WTC11 (cell line): ENCODE measurements around the gene NSMCE3. TPM values are rescaled to one million over a fixed set of nuclear protein-coding genes. Genes with fewer than 3 reads are reported as not detected.

Experiments used
- ATAC-seq: fragments of 200-7000 bp; cut with Tn5 transposase; 2 replicates; pipeline ENCODE4 v1.10.0; 2021; ENCODE audit warnings: mild to moderate bottlenecking, moderate library complexity
- CTCF ChIA-PET: fragments of 300-600 bp; sonication (Branson Sonifier 250); formaldehyde crosslinking; loops from one replicate; lab custom pipeline; 2021; ENCODE audit warnings: antibody characterized with exemption; lab: Charles Lee
- POLR2A ChIA-PET: fragments of 350-600 bp; sonication (Branson Sonifier 250); formaldehyde crosslinking; loops from one replicate; lab custom pipeline; 2021; ENCODE audit warnings: antibody characterized with exemption; lab: Charles Lee
- DNase-seq: peaks from one replicate; pipeline ENCODE4 v3.0.0; 2021; ENCODE audit warnings: low spot score
- H3K27ac Mint-ChIP-seq: 2 replicates; pipeline ENCODE4 v1.8.0; 2021; ENCODE audit warnings: mixed read lengths
- H3K27me3 Mint-ChIP-seq: 2 replicates; pipeline ENCODE4 v1.8.0; 2021; ENCODE audit warnings: low read depth, mild to moderate bottlenecking, moderate library complexity, mixed read lengths
- H3K36me3 Mint-ChIP-seq: 2 replicates; pipeline ENCODE4 v1.8.0; 2021; ENCODE audit warnings: mixed read lengths
- H3K4me1 Mint-ChIP-seq: 2 replicates; pipeline ENCODE4 v1.8.0; 2022; ENCODE audit warnings: mixed read lengths
- H3K4me3 Mint-ChIP-seq: 2 replicates; pipeline ENCODE4 v1.8.0; 2021; ENCODE audit warnings: mild to moderate bottlenecking, moderate library complexity, mixed read lengths
- H3K9me3 Mint-ChIP-seq: 2 replicates; pipeline ENCODE4 v1.8.0; 2021; ENCODE audit warnings: mixed read lengths
- ATF1 ChIP-seq: sonication (generic); formaldehyde crosslinking; IDR thresholded peaks from 2 replicates; pipeline ENCODE4 v1.8.1; 2023; ENCODE audit warnings: mild to moderate bottlenecking, moderate library complexity, missing genetic modification reagents
- ATF2 ChIP-seq: sonication (generic); formaldehyde crosslinking; IDR thresholded peaks from 2 replicates; pipeline ENCODE4 v1.8.1; 2022; ENCODE audit warnings: low read depth, missing genetic modification reagents, borderline replicate concordance
- ATF6 ChIP-seq: sonication (generic); formaldehyde crosslinking; IDR thresholded peaks from 2 replicates; pipeline ENCODE4 v1.8.1; 2023; ENCODE audit warnings: mild to moderate bottlenecking, missing genetic modification reagents
- CBFB ChIP-seq: sonication (generic); formaldehyde crosslinking; IDR thresholded peaks from 2 replicates; pipeline ENCODE4 v1.8.1; 2022; ENCODE audit warnings: mild to moderate bottlenecking, low read depth, missing genetic modification reagents
- CREB1 ChIP-seq: sonication (generic); formaldehyde crosslinking; IDR thresholded peaks from 2 replicates; pipeline ENCODE4 v1.8.0; 2023; ENCODE audit warnings: mild to moderate bottlenecking, missing genetic modification reagents
- GRHL2 ChIP-seq: fragments of 250-450 bp; sonication (Bioruptor Pico); IDR thresholded peaks from 2 replicates; pipeline ENCODE4 v1.8.0; 2022; ENCODE audit warnings: mild to moderate bottlenecking, moderate library complexity; ENCODE audit not compliant: insufficient replicate concordance, severe bottlenecking
- JUN ChIP-seq: sonication (generic); formaldehyde crosslinking; IDR thresholded peaks from 2 replicates; pipeline ENCODE4 v1.8.0; 2023; ENCODE audit warnings: mild to moderate bottlenecking, missing genetic modification reagents
- MXD4 ChIP-seq: fragments of 250-450 bp; sonication (Bioruptor Pico); IDR thresholded peaks from 2 replicates; pipeline ENCODE4 v1.8.0; 2021; ENCODE audit warnings: mild to moderate bottlenecking, moderate library complexity, borderline replicate concordance
- NFYB ChIP-seq: sonication (generic); formaldehyde crosslinking; conservative IDR thresholded peaks from 2 replicates; pipeline ENCODE4 v1.8.0; 2022; ENCODE audit warnings: low read depth, missing genetic modification reagents
- NR2C2 ChIP-seq: sonication (generic); formaldehyde crosslinking; IDR thresholded peaks from 2 replicates; pipeline ENCODE4 v1.8.0; 2022; ENCODE audit warnings: mild to moderate bottlenecking, missing genetic modification reagents
- PRDM15 ChIP-seq: sonication (generic); formaldehyde crosslinking; IDR thresholded peaks from 2 replicates; pipeline ENCODE4 v1.8.0; 2022; ENCODE audit warnings: missing genetic modification reagents
- RORB ChIP-seq: fragments of 250-450 bp; sonication (Bioruptor Pico); IDR thresholded peaks from 2 replicates; pipeline ENCODE4 v1.9.0; 2021; ENCODE audit warnings: mild to moderate bottlenecking
- SMAD4 ChIP-seq: sonication (generic); formaldehyde crosslinking; IDR thresholded peaks from 2 replicates; pipeline ENCODE4 v1.8.0; 2022; ENCODE audit warnings: mild to moderate bottlenecking, missing genetic modification reagents
- SOX15 ChIP-seq: fragments of 250-450 bp; sonication (Bioruptor Pico); IDR thresholded peaks from 2 replicates; pipeline ENCODE4 v1.9.0; 2021; ENCODE audit warnings: mild to moderate bottlenecking
- TCF7 ChIP-seq: sonication (generic); formaldehyde crosslinking; IDR thresholded peaks from 2 replicates; pipeline ENCODE4 v1.8.0; 2022; ENCODE audit warnings: mild to moderate bottlenecking, low read depth, missing genetic modification reagents, moderate library complexity
- USF1 ChIP-seq: sonication (generic); formaldehyde crosslinking; IDR thresholded peaks from 2 replicates; pipeline ENCODE4 v1.8.0; 2022; ENCODE audit warnings: mild to moderate bottlenecking, missing genetic modification reagents
- USF2 ChIP-seq: sonication (generic); formaldehyde crosslinking; IDR thresholded peaks from 2 replicates; pipeline ENCODE4 v1.8.1; 2023; ENCODE audit warnings: mild to moderate bottlenecking, missing genetic modification reagents, moderate library complexity
- ZBTB43 ChIP-seq: sonication (generic); formaldehyde crosslinking; IDR thresholded peaks from 2 replicates; pipeline ENCODE4 v1.8.1; 2023; ENCODE audit warnings: mild to moderate bottlenecking, missing genetic modification reagents
- ZMAT4 ChIP-seq: fragments of 250-450 bp; sonication (Bioruptor Pico); IDR thresholded peaks from 2 replicates; pipeline ENCODE4 v1.9.0; 2021; ENCODE audit warnings: mild to moderate bottlenecking
- ZNF219 ChIP-seq: sonication (generic); formaldehyde crosslinking; IDR thresholded peaks from 2 replicates; pipeline ENCODE4 v1.8.0; 2023; ENCODE audit warnings: missing genetic modification reagents, mild to moderate bottlenecking, borderline replicate concordance
- ZNF396 ChIP-seq: fragments of 250-450 bp; sonication (Bioruptor Pico); IDR thresholded peaks from 2 replicates; pipeline ENCODE4 v1.8.0; 2021; ENCODE audit warnings: mild to moderate bottlenecking, moderate library complexity, borderline replicate concordance
- ZNF423 ChIP-seq: fragments of 250-450 bp; sonication (Bioruptor Pico); IDR thresholded peaks from 2 replicates; pipeline ENCODE4 v2.1.2; 2022; ENCODE audit warnings: mild to moderate bottlenecking, moderate library complexity
- ZNF512 ChIP-seq: sonication (generic); formaldehyde crosslinking; IDR thresholded peaks from 2 replicates; pipeline ENCODE4 v1.8.1; 2022; ENCODE audit warnings: missing genetic modification reagents, borderline replicate concordance
- total RNA-seq: library from RNA; stranded (reverse); gene quantifications from 3 replicates; pipeline ENCODE4 v1.2.3, GENCODE V29; 2021

The NSMCE3 gene
- total RNA-seq, 1 experiment from 2014 or later, result 6.6 TPM

GRCh38 chr15:29280514-29280913, 10.9 kb upstream of the NSMCE3 start:
- Mint-ChIP-seq H3K27ac (no peak overlapping the region), H3K4me1 (no peaks in the 10 kb centered on the region; the same call in 1 of the 2 replicates), H3K9me3 (no peaks in the 10 kb centered on the region), H3K4me3 (no peak overlapping the region), H3K36me3 (no peaks in the 10 kb centered on the region), H3K27me3 (no peaks in the 10 kb centered on the region)
- POLR2A ChIA-PET, result no interaction called here
- ATAC-seq (no peak), DNase-seq (no peak)
- CTCF ChIA-PET, result interaction anchor here (0.7 to 2.2 kb wide), 3 partner anchors 130 to 178 kb away, joined by 3 to 8 read pairs (median 4); no protein-coding TSS in a partner anchor
- TF ChIP-seq ATF1 (CRISPR knock-in tag) (no peak), RORB (CRISPR knock-in tag) (no peak), GRHL2 (CRISPR knock-in tag) (no peak), ZNF512 (CRISPR knock-in tag) (no peak), SOX15 (CRISPR knock-in tag) (no peak), MXD4 (CRISPR knock-in tag) (no peak), ZNF423 (CRISPR knock-in tag) (no peak), USF2 (CRISPR knock-in tag) (no peak), TCF7 (CRISPR knock-in tag) (no peak), USF1 (CRISPR knock-in tag) (no peak), NR2C2 (CRISPR knock-in tag) (no peak), PRDM15 (CRISPR knock-in tag) (no peak), ZNF396 (CRISPR knock-in tag) (no peak), ZNF219 (no peak), ZBTB43 (CRISPR knock-in tag) (no peak), SMAD4 (no peak)

- Mint-ChIP-seq H3K27ac (no peak overlapping the region), H3K36me3 (no peaks in the 10 kb centered on the region), H3K27me3 (no peaks in the 10 kb centered on the region), H3K4me3 (no peak overlapping the region), H3K4me1 (no peaks in the 10 kb centered on the region; the same call in 1 of the 2 replicates), H3K9me3 (no peaks in the 10 kb centered on the region)
- ATAC-seq (no peak), DNase-seq (no peak)
- POLR2A ChIA-PET, result no interaction called here
- CTCF ChIA-PET, result interaction anchor here (0.5 to 1.8 kb wide), 3 partner anchors 67 to 188 kb away, joined by 3 to 5 read pairs (median 3); no protein-coding TSS in a partner anchor
- TF ChIP-seq CREB1 (CRISPR knock-in tag), result no peak
- TF ChIP-seq NFYB (CRISPR knock-in tag), result no peak
- no peak for TF ChIP-seq JUN (CRISPR knock-in tag)
- TF ChIP-seq ZMAT4, result no peak
- TF ChIP-seq ATF2 (CRISPR knock-in tag), result no peak
- no peak for TF ChIP-seq ATF6 (CRISPR knock-in tag)
- no peak for TF ChIP-seq CBFB
Observed at GRCh38 chr15:29278436-29279105, 8.9 kb upstream of the NSMCE3 start.
